HG02798 (cell line): ENCODE data around the gene MYRIP.

Experiments used
- ATAC-seq: cut with Tn5 transposase; IDR thresholded peaks from one replicate; pipeline ENCODE4 v1.9.1; 2021; ENCODE audit warnings: mild to moderate bottlenecking; ENCODE audit not compliant: unreplicated experiment, poor library complexity

Gene MYRIP

DNA sequence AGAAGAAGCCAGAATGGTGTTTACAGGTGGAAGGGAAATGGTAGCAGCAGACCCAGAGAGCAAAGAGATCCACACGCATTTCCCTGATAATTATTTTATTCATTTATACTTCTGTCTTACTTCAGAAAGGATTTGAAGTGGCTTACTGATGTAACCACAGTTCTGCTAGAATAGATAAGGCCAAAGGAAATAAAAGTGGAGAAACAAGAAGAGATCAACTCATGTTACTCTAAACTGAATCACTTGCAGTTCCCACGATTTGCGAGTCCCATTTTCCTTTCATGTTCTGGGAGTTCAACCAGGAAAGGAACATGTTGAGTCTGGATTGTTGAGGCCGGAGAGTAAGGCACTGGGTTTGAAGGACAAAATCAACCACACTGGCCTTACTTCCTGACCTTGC is 151.8 kb downstream of the MYRIP start:
- ATAC-seq, result no peak

DNA sequence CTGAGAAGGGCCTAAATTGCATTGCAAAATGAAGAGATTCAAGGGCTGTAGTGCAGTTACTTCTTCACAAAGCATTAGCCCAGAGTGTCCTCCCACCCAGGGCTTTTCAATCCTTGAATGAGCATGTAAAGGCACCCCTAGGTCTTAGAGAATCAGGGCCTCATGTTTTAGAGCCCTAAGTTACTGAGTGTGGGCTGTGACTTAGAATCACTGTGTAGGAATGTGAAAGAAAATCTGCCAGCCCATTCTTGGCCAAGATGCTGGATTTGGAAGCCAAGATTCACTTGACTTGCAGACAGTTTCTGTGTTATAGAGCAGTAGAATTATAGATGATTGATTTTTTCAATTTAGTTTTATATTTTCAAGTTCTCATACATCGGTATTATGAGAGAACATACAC is 153.2 kb downstream of the MYRIP start:
- no peak for ATAC-seq

DNA sequence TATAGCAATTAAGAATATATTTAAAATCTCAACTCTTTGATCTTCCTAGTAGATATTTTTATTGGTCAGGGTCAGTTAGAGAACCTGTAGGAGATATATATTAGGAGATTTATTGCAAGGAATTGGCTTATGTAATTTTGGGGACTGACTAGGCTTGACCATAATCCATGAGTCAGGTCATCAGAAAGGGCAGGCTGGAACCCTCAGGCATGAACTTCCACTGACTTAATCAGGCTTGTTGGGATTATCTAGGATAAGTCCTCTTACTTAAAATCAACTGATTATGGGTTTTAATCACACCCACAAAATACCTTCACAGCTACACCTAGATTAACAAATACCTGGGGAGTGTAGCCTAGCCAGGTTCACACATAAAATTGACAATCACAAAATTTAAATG is 156.1 kb downstream of the MYRIP start:
- ATAC-seq, result no peak

DNA sequence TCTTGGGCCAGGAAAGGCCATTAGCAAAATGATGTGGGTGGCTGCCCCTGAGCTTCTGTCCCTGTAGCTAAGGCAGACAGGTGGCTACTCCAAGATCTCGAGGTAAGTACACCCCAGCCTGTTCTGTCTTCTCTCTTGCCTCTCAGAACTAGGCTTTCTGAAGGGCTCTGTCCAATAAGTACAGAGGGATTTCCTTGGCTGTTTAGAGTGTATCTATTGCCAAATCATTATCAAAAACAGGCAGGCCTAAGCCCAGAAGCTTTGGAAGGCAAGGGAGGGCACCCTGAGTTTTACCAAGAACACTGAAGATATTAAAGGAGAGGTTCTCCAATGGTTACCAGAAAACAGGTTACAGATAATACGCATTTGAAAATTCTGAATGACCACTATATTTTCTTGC is 156.6 kb downstream of the MYRIP start:
- no peak for ATAC-seq

DNA sequence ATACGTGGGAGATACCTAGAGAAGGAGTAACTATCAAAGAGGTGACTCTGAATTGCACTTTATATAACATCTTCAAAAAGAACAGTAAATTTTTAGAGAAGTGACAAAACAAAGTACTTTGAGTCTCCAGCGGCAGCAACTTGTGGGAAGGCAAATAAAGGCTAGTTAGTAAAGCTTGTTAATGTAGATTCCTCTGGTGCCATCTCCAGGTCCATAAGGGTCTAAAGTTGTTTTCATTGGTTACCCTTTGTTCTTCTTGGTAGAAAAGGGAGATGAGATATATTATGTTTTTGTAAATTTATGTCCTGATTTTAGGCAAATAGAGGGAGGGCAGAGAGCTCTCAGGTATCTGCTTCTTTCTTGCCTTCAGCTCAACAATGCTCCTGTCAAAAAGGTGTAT is 161.6 kb downstream of the MYRIP start:
- no peak for ATAC-seq

DNA sequence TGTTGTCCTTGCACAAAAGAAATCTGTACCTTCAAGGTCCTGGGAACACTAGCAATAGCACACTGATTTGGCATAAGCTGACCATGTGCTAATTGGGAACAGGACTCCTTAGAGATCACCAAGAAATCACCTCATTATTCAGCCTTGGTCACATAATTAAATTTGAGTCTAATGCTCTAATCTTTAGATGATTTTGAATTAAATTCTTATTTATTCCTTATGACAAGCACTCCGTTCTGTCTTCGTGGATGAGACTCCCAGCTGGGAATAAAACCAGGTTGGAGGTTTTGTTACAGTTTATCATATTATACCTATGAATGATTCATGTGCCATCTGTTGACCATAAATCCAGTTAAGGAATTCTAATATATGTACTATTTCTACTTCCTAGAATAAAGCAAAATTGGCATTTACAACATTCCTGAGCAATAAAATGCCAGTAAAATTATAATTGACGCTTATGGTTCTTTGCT is 162.2 kb downstream of the MYRIP start:
- no peak for ATAC-seq

DNA sequence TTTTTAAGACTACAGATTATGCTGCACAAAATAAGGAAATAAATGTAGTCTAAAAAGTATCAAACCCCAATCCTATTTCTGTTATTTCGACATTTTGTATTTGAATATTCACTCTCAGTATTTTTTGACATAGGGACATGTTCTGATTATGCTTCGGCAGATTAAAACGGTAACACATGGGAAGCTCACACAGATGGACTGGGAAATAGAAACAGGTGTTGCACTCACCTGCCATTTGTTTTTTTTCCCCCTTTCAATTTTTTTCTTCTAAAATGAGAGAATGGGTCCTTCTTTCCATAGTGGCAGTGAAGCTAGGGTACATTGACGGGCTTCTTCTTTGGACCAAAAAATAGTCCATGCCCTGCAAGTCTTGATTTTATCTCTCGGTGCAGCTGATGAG is 163.1 kb downstream of the MYRIP start:
- no peak for ATAC-seq

DNA sequence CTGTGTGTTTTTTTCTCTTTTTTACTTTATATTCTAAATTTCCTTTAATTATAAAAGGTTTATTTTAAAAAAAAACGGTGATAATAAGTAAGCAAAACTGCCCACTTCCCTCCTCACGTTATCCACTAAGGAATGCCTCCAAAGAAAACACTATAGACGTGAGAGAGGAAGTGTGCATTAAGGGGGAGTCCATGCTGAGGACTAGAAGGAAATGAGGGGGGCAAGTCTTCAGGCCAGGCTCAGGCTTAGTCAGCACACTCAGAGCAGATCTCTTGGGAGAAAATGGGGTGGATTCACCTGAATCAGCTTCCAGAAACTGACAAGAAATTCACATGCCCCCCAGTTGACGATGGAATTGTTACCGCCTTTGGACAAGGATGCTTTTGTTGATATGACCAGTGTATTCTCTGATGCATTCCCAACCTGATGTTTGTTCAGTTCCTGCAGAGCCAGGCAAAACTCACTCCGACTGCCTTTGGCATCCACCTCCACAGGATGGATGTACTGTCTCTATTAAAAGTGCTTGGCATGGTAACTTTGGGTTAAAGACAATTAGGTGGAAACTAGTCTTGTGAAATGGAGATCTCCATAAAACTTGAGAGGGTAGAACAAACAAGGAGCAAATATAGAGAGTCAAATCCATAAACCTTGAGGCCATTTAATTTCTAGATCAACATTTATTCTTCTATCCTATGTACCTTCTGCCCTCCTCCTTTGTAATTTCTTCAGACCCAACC is 167.8 kb downstream of the MYRIP start:
- ATAC-seq, result no peak

DNA sequence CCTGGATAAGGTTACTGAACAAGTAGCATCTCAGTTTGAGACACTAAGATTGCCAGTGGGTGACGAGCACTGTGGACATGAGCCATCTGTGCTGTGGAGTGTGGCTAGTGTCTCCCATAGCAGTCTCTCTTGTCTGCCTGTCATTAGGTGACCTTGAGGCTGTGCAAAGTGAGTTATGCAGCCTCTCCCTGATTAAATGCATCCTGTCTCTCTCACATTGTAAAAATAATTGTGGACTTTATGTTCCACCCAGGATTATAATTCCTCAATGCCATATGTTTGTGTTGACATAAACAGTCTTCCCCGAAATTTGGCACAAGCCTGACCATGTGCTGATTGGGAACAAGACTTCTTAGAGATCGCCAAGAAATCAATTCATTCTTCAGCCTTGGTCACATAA is 168.9 kb downstream of the MYRIP start:
- ATAC-seq, result no peak

DNA sequence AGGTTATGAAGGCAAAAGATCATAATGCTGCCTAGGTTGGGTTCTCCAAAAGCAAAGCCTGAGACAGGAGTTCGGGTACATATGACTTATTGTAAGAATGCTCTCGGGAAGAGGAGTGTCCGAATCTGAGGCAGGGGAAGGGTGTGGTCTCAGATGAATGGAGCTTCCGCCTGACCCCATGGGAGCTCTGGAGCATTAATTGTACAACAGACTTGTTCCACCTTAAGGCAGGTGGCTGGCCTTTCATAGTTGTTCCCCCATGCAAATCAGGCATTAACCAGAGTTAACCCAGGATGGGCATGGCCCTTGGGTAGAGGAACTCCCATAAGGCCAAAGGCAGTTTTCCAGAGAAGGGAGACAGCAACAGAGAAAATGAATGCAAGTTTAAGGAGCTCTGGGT is 170.6 kb downstream of the MYRIP start:
- no peak for ATAC-seq

DNA sequence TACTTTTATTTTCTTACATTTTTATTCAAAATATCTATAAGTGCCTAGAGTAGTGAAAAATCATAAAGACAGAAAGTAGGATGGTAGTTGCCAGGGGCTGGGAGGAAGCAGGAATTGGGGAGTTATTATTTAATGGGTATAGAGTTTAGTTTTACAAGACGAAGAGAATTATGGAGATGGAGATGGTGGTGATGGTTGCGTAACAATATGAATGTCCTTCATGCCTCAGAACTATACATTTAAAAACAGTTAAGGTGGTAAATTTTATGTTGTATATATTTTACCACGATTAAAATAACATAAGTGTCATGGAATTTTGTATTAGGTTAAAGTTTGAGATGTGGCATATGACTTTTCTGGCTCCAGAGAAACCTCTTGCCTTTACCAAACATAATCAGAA is 171.4 kb downstream of the MYRIP start:
- no peak for ATAC-seq

DNA sequence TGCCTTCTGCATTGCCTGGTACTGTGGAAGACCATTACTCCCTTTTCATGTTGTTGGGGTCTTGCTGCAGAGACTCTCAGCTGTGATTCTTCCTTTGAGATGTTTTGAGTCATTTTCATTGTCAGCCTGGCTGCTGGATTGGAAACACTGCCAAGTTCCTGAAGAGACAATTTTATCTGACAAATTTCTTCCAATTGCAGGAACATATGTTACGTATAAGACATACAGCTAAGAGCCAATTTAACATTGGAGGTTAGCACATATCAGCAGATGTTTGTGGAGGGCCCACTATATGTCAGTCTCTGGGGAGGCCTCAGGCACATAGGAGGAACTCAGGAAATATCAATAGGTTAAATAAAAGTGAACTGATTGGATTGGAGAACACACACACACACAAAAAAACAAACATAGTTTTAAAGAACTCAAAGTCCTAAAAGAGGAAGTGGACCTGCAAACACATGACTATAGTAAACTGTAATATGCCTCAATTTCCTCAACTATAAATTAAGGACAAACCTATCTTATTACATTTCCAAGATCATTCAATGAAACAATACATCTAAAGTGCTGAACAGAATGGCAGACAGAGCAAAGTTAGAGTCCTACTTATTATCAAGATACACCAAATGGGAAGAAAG is 172.3 kb downstream of the MYRIP start:
- no peak for ATAC-seq

DNA sequence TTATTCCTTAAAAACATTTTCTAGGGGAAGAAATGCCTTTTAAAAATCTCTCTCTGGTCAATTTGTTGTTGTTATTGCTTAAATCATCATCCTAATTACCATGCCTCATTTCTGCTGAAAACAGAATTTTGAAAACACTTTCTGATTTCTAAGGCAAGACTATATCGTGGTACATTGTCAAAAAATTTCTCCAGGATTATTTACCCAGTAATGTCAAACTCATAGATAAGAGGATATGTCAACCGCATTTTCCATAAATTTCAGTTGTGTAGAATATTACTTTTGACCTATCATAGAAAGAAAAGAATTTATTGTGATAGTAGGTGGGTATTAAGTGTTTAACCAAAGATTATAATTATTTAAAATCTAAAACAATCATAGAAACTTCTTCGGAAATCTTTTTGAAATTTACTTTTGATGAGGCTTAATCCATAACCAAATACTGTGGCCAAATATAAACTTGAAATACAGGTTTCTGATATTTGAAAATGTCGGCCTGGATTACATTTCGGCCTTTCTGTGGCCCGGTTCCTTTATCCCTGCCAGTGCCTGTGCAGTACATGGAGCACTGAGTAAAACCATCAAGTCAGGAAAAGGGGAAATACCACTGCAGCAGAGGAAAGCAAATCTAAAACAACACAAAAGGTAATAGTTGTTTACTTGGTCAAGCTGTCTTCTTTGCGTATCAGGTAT is 173.4 kb downstream of the MYRIP start:
- ATAC-seq, result no peak

DNA sequence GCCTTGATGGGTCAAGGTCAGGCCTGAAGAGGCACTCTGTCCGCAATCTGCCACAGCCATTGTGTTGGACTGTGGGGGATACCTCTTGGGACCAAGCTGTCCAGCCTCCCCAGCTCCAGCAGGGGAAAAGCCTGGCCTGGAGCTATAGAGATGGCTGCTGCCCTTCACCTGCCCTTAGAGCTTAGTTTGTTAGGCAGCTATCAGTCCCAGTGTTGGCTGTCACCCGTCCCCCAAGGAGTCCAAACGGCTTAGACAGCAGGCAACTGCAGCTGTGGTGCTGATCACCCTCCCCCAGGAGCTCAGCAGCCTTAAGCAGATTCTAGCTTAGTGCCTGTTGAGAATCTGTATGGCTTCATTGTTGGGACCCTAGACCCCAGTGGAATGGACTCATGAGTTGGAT is 180.3 kb downstream of the MYRIP start:
- ATAC-seq, result no peak

DNA sequence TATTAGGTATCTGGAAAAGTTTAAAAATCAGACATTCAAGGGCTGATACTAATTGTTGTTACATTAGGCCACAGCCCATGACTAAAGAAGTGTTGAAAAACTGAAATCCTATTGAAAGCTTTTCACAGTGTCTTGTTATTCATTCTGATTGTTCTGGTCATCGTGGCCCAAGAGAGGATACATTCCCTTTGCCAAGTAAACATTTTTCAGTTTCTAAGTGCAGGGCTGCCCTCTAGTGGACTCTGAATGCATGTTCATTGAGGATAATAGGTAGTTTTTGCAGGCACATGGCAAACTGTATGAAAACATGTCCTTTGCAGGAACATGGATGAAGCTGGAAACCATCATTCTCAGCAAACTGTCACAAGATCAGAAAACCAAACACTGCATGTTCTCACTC is 181.1 kb downstream of the MYRIP start:
- no peak for ATAC-seq

DNA sequence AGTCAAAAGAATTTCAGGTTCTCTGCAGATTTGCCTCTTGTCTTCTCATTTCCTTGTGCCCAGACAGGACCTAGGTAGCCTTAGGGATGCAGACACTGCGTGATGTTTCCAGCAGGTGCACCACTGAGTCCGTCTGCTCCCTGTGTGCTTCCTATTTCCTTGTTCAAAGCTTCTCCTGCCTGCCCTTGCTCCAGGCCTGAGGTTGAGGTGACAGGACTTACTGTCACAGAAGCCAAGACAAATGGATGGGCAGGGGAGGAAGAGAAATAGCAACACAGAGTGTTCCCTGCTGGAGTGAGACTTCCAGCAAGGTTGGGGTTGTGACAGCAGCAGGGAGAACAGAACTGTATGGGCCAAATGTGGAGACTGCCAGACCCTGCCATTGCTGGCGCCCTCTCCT is 199.4 kb downstream of the MYRIP start:
- no peak for ATAC-seq

DNA sequence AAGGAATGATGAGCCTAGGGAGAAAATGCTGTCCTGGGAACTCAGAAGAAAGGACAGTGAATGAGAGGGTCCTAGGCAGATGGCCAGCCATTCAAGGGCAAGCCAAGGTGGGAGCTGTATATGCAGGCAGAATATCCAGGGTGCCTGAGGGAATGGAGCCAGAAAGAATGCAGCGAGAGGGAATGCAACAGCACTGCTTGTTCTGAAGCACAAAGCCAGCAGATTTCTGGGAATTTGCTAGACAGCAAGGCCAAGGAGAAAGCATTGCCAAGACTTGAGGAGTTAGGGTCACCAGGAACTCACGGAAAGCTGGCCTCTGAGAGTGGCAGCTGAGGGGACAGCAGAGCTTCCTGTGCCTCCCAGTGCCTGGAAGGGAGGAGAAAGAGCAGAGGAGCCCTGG is 200.6 kb downstream of the MYRIP start:
- no peak for ATAC-seq

DNA sequence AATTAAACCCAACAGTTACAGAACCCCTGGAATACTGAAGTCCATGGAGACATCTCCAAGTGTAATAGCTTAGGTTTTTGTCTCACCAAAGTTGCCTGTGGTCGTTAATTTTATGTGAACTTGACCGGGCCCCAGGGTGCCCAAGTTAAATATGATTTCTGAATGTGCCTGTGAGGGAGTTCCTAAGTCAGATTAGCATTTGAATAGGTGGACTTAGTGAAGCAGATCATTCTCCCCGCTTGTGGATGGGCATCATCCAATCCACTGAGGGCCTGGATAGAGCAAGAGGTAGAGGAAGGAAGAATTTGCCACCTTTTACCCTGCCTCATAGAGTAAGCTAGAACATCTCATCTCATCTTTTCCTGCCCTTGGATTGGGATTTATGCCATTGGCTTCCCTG is 203.0 kb downstream of the MYRIP start:
- no peak for ATAC-seq

DNA sequence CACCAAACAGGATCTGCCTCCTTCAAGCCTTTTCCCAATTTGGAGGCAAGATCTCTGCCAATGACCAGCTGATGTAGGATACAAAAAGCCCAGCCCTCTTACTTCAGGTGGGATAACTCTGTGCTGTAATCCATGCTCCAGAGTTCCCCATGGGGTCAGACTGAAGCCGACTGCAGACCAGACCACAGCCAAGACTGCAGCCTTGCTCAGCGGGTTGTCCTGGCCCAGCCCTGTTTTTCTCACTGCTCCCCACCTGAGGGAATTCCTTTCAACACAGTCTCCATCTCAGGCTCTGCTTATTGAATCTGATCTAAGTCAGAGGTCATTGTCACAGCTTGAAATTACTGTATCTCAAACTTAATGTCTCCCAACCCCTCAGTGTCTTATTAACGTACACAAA is 207.0 kb downstream of the MYRIP start:
- no peak for ATAC-seq

DNA sequence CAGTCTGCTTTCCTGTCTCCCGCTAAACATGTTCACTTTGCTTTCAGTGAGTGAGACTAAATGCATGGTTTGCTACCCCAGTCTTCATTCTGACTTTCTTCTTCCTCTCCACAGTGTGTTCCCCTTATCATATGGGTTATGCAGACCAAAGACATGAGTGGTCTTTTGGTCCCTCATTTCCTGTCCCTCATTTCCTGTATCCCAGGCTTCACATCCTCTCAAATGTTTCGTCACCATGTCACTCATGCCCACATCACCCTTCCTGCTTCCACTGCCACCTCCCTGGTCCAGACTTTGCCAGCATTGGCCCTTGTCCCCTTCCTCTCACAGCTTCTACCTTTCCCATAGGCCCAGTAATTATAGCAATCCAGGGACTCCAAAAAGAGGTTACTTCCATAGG is 209.0 kb downstream of the MYRIP start:
- no peak for ATAC-seq

DNA sequence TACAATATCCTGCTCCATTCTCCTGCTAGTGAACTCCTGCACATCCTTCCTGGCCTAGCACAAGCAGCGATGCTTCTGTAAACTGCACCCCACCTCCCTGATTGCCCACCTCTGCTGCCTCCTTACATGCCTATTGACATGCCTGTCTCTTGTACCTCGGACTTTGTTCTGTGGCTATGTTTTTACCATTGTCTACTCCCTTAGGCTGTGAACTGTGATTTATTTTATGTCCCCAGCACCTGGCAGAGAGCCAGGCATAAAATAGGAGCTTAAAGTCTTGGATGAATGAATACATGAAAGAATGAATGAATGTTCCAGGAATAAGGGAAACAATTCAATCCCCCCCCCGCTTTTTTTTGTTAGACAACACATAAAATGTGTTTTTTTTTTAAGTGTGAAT is 210.0 kb downstream of the MYRIP start:
- no peak for ATAC-seq

DNA sequence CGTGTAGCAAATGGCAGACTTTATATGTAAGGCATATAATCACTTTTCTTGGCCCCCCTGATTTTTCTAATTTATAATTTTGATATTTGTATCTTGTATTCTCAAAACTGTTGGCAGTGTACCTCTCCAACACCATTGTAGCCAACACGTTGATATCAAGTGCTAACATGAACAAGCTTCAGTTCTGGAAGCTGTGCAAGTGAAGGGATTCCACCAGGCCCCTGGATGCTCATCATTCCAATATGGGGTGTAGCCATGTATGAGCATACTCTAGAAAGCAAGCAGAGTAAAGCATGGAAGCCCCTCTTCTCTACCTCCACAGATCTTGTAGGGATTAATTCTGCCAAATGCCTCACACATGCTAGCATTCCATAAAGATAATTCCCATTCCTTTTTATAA is 211.3 kb downstream of the MYRIP start:
- ATAC-seq, result no peak
